ENCODE data around the gene CTNNB1. TPM values are rescaled to one million over a fixed set of nuclear protein-coding genes. Genes with fewer than 3 reads are reported as not detected.

CTNNB1 gene
- polyA plus RNA-seq, 1 donor (not counting 4 experiments of a cell fraction or from before 2014, with no cell fraction given), result 644 TPM

GRCh38 chr3:41222012-41222411, 22.7 kb downstream of the CTNNB1 start:
- FAIRE-seq, result no peak
- Histone ChIP-seq H3K4me3 (ENCODE audit: control insufficient read depth in 2 of 3, extremely low read depth in 1 of 3, insufficient read depth in 2 of 3, low read depth in 1 of 3, low read length in 3 of 3) (no peak overlapping the region), H3K4me1 (ENCODE audit: control insufficient read depth, extremely low read depth, insufficient read depth, low read length) (peaks cover under 1% of the 10 kb centered on the region), H3K27me3 (ENCODE audit: control insufficient read depth, extremely low read depth, insufficient read depth, low read length) (no peaks in the 10 kb centered on the region), H3K4me2 (ENCODE audit: control insufficient read depth, extremely low read depth, insufficient read depth, low read depth, low read length) (no peak overlapping the region), H3K9me1 (ENCODE audit: control insufficient read depth, extremely low read depth, insufficient read depth, low read length) (no peaks in the 10 kb centered on the region), H4K20me1 (ENCODE audit: control insufficient read depth, extremely low read depth, insufficient read depth, low read length) (peaks cover 44% of the 10 kb centered on the region), H3K27ac (ENCODE audit: control insufficient read depth, insufficient read depth, low read length) (no peak overlapping the region), H3K9ac (ENCODE audit: control insufficient read depth, extremely low read depth, insufficient read depth, low read length) (no peak overlapping the region), H3K79me2 (ENCODE audit: control insufficient read depth, insufficient read depth, low read length) (peaks cover 99% of the 10 kb centered on the region), H3K36me3 (ENCODE audit: control insufficient read depth in 2 of 2, extremely low read depth in 1 of 2, insufficient read depth in 2 of 2, low read length in 2 of 2) (peaks cover 18 to 25% of the 10 kb centered on the region in 2 experiments), H2AFZ (ENCODE audit: control insufficient read depth, low read length) (no peak overlapping the region), H3K9me3 (ENCODE audit: control insufficient read depth, low read depth, low read length) (no peaks in the 10 kb centered on the region)
- dilution Hi-C loops (cut with MboI; ENCODE audit: extremely low pct_ligation_motif_present, low sequenced_read_pairs), result no loop called here
- no peak for DNase-seq (ENCODE audit: low read depth, low spot score)
- TF ChIP-seq, protein P1, sequence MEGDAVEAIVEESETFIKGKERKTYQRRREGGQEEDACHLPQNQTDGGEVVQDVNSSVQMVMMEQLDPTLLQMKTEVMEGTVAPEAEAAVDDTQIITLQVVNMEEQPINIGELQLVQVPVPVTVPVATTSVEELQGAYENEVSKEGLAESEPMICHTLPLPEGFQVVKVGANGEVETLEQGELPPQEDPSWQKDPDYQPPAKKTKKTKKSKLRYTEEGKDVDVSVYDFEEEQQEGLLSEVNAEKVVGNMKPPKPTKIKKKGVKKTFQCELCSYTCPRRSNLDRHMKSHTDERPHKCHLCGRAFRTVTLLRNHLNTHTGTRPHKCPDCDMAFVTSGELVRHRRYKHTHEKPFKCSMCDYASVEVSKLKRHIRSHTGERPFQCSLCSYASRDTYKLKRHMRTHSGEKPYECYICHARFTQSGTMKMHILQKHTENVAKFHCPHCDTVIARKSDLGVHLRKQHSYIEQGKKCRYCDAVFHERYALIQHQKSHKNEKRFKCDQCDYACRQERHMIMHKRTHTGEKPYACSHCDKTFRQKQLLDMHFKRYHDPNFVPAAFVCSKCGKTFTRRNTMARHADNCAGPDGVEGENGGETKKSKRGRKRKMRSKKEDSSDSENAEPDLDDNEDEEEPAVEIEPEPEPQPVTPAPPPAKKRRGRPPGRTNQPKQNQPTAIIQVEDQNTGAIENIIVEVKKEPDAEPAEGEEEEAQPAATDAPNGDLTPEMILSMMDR (optimal IDR thresholded peaks at IDR 0.05 in 1 of 3, IDR thresholded peaks at IDR 0.05 in 1 of 3, conservative IDR thresholded peaks at IDR 0.05 in 1 of 3; ENCODE audit: extremely low read depth in 1 of 3, insufficient read depth in 2 of 3, low read length in 3 of 3), result no peak
- TF ChIP-seq EZH2 (IDR thresholded peaks at IDR 0.05; ENCODE audit: low read length), result no peak

GRCh38 chr3:41222501-41222900, 23.2 kb downstream of the CTNNB1 start:
- H3K79me2 ChIP-seq (ENCODE audit: control insufficient read depth, insufficient read depth, low read length), result peaks cover 99% of the 10 kb centered on the region
- TF ChIP-seq, protein P1 (optimal IDR thresholded peaks at IDR 0.05 in 1 of 3, IDR thresholded peaks at IDR 0.05 in 1 of 3, conservative IDR thresholded peaks at IDR 0.05 in 1 of 3; ENCODE audit: extremely low read depth in 1 of 3, insufficient read depth in 2 of 3, low read length in 3 of 3), result no peak
- TF ChIP-seq EZH2 (IDR thresholded peaks at IDR 0.05; ENCODE audit: low read length), result no peak
- H3K4me3 ChIP-seq (ENCODE audit: control insufficient read depth in 2 of 3, extremely low read depth in 1 of 3, insufficient read depth in 2 of 3, low read depth in 1 of 3, low read length in 3 of 3), result no peak overlapping the region
- no peak overlapping the region for H3K27ac ChIP-seq (ENCODE audit: control insufficient read depth, insufficient read depth, low read length)
- FAIRE-seq (no peak), DNase-seq (ENCODE audit: low read depth, low spot score) (no peak)
- dilution Hi-C loops (cut with MboI; ENCODE audit: extremely low pct_ligation_motif_present, low sequenced_read_pairs), result no loop called here
- no peaks in the 10 kb centered on the region for H3K27me3 ChIP-seq (ENCODE audit: control insufficient read depth, extremely low read depth, insufficient read depth, low read length)
- no peak overlapping the region for H2AFZ ChIP-seq (ENCODE audit: control insufficient read depth, low read length)
- H3K4me1 ChIP-seq (ENCODE audit: control insufficient read depth, extremely low read depth, insufficient read depth, low read length), result no peaks in the 10 kb centered on the region
- H3K36me3 ChIP-seq (ENCODE audit: control insufficient read depth in 2 of 2, extremely low read depth in 1 of 2, insufficient read depth in 2 of 2, low read length in 2 of 2), result peaks cover 20 to 25% of the 10 kb centered on the region in 2 experiments
- no peak overlapping the region for H3K9ac ChIP-seq (ENCODE audit: control insufficient read depth, extremely low read depth, insufficient read depth, low read length)
- peaks cover 40% of the 10 kb centered on the region for H4K20me1 ChIP-seq (ENCODE audit: control insufficient read depth, extremely low read depth, insufficient read depth, low read length)
- H3K4me2 ChIP-seq (ENCODE audit: control insufficient read depth, extremely low read depth, insufficient read depth, low read depth, low read length), result no peak overlapping the region
- H3K9me1 ChIP-seq (ENCODE audit: control insufficient read depth, extremely low read depth, insufficient read depth, low read length), result no peaks in the 10 kb centered on the region
- no peaks in the 10 kb centered on the region for H3K9me3 ChIP-seq (ENCODE audit: control insufficient read depth, low read depth, low read length)

All from keratinocyte (primary cell).